ENCODE measurements around the gene MAML1. TPM values are rescaled to one million over a fixed set of nuclear protein-coding genes. Genes with fewer than 3 reads are reported as not detected.

Gene MAML1
- total RNA-seq, 1 donor from 2014 or later = 54.8 TPM

GRCh38 chr5:179812997-179813607 lies 80.5 kb downstream of the MAML1 start:
- no peak for TF ChIP-seq CTCF (IDR thresholded peaks at IDR 0.05; ENCODE audit: unreplicated experiment)
- peaks cover 11% of the 10 kb centered on the region for H3K36me3 Mint-ChIP-seq (ENCODE audit: insufficient read depth)
- H3K4me1 Mint-ChIP-seq (ENCODE audit: low read depth) = peaks cover 5% of the 10 kb centered on the region
- H3K27me3 Mint-ChIP-seq = peaks cover 2% of the 10 kb centered on the region
- no peak overlapping the region for H3K27ac Mint-ChIP-seq
- H3K9me3 Mint-ChIP-seq (ENCODE audit: low read depth) = no peaks in the 10 kb centered on the region
- no peak for DNase-seq (ENCODE audit: low spot score, unreplicated experiment)
- no peak overlapping the region for H3K4me3 Mint-ChIP-seq (ENCODE audit: low read depth)

DNA sequence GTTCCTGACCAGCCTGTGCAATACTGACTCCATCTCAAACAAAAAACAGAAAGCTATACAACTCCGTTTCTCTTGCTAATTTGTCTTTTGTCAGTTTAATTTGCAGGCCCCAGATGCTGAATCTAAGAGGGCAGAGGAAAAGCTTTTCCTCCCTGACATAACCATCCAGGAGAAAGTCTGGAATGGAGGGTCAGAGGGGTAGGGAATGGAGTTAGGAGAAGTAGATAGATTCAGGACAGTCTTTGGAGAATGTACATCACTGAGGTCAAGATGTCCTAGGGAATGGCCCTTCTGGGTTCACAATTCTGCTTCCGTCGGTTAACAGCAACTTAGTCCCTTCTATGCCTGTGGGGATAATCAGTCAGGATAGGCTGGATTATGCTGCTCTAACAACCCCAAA lies 81.5 kb downstream of the MAML1 start:
- H3K27me3 Mint-ChIP-seq = peaks cover 2% of the 10 kb centered on the region
- peaks cover 11% of the 10 kb centered on the region for H3K36me3 Mint-ChIP-seq (ENCODE audit: insufficient read depth)
- no peak overlapping the region for H3K4me3 Mint-ChIP-seq (ENCODE audit: low read depth)
- H3K27ac Mint-ChIP-seq = no peak overlapping the region
- no peak for TF ChIP-seq CTCF (IDR thresholded peaks at IDR 0.05; ENCODE audit: unreplicated experiment)
- peaks cover 9% of the 10 kb centered on the region for H3K4me1 Mint-ChIP-seq (ENCODE audit: low read depth)
- DNase-seq (ENCODE audit: low spot score, unreplicated experiment) = no peak
- H3K9me3 Mint-ChIP-seq (ENCODE audit: low read depth) = no peaks in the 10 kb centered on the region

DNA sequence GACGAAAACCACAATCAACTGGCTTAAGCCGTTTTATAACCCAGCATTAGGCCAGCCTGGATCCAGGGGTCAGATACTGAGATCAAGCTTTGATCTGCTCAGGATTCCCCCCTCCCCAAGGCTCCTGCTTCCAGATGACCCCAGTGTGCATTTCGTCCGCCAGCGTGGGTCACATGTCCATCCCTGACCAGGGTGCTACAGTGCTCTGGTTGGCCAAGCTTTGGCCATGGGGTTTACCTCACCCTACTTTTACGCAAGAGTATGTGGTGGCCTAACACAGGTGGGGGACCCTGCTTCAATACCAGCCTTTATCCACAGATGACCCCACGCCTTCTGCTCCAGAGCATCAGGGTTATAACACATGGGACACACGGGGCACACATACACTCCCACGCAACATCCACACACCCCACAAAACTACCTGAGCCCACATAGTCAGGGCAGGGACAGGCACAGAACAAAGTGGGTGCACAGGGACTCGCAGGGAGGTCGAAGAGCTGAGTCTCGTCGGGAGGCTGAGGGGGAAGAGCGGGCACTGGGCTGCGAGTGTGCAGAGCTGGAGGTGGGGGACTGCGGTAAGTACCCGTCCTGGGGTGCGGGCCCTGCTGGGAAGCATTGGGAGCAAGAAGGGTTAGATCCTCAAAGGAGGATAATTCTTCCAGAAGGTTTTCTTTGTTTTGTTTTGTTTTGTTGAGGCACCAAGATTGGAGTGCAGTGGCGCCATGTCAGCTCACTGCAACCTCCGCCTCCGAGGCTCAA lies 83.0 kb downstream of the MAML1 start:
- Mint-ChIP-seq H3K4me3 (ENCODE audit: low read depth) (peak overlapping the region; percentile 62), H3K9me3 (ENCODE audit: low read depth) (no peaks in the 10 kb centered on the region), H3K36me3 (ENCODE audit: insufficient read depth) (peaks cover 11% of the 10 kb centered on the region), H3K4me1 (ENCODE audit: low read depth) (peaks cover 15% of the 10 kb centered on the region), H3K27me3 (peaks cover 2% of the 10 kb centered on the region), H3K27ac (no peak overlapping the region)
- no peak for DNase-seq (ENCODE audit: low spot score, unreplicated experiment)
- TF ChIP-seq CTCF (IDR thresholded peaks at IDR 0.05; ENCODE audit: unreplicated experiment) = no peak

GRCh38 chr5:179816401-179816795 lies 83.8 kb downstream of the MAML1 start:
- Mint-ChIP-seq H3K36me3 (ENCODE audit: insufficient read depth) (peaks cover 11% of the 10 kb centered on the region), H3K4me1 (ENCODE audit: low read depth) (peaks cover 15% of the 10 kb centered on the region), H3K27ac (no peak overlapping the region), H3K4me3 (ENCODE audit: low read depth) (peak overlapping the region; percentile 45), H3K9me3 (ENCODE audit: low read depth) (no peaks in the 10 kb centered on the region), H3K27me3 (peaks cover 2% of the 10 kb centered on the region)
- TF ChIP-seq CTCF (IDR thresholded peaks at IDR 0.05; ENCODE audit: unreplicated experiment) = no peak
- DNase-seq (ENCODE audit: low spot score, unreplicated experiment) = no peak

- Mint-ChIP-seq H3K27me3 (peaks cover 2% of the 10 kb centered on the region), H3K4me3 (ENCODE audit: low read depth) (peak overlapping the region; percentile 45)
These were observed 84.3 kb downstream of the MAML1 start for GRCh38 chr5:179816796-179817469.

More at GRCh38 chr5:179816796-179817469, 84.3 kb downstream of the MAML1 start:
- DNase-seq (ENCODE audit: low spot score, unreplicated experiment) = no peak
- peak; percentile 6 for TF ChIP-seq CTCF (IDR thresholded peaks at IDR 0.05; ENCODE audit: unreplicated experiment)
- peaks cover 18% of the 10 kb centered on the region for H3K4me1 Mint-ChIP-seq (ENCODE audit: low read depth)
- H3K36me3 Mint-ChIP-seq (ENCODE audit: insufficient read depth) = peaks cover 11% of the 10 kb centered on the region
- H3K27ac Mint-ChIP-seq = no peak overlapping the region
- no peaks in the 10 kb centered on the region for H3K9me3 Mint-ChIP-seq (ENCODE audit: low read depth)
